Tibial artery (tissue), 4 donors: ENCODE data around the gene COMMD3.

Source experiments
- DNase-seq, 2 donors: peaks; one replicate each; pipeline ENCODE4 v3.0.0-alpha.2; 2019
- H3K27ac ChIP-seq, 2 donors: fragments of 200-600 bp; sonication (generic) in 1 of 2; 1 replicate in 1 of 2; 2 replicates in 1 of 2; pipeline ENCODE4 v1.5.1; 2018 to 2019; ENCODE audit warnings: mild to moderate bottlenecking in 1 of 2
- H3K27me3 ChIP-seq, 2 donors: fragments of 200-600 bp; sonication (generic) in 1 of 2; one replicate each; pipeline versions ENCODE4 v1.5.1 to v1.6.0; 2016 to 2019
- H3K36me3 ChIP-seq, 3 donors: fragments of 200-600 bp; sonication (generic) in 2 of 3; one replicate each; pipeline ENCODE4 v1.5.1; 2016 to 2019; ENCODE audit warnings: mild to moderate bottlenecking in 2 of 3
- H3K4me1 ChIP-seq, 4 donors: fragments of 200-600 bp; sonication (generic) in 2 of 4; 1 replicate in 3 of 4; 2 replicates in 1 of 4; pipeline ENCODE4 v1.5.1; 2016 to 2019
- H3K4me3 ChIP-seq, 2 donors: fragments of 200-600 bp; sonication (generic) in 1 of 2; 1 replicate in 1 of 2; 2 replicates in 1 of 2; pipeline ENCODE4 v1.5.1; 2018 to 2019; ENCODE audit warnings: mild to moderate bottlenecking in 2 of 2
- H3K9me3 ChIP-seq, 3 donors: fragments of 200-600 bp; sonication (generic) in 1 of 3; one replicate each; pipeline ENCODE4 v1.5.1; 2016 to 2019
- intact Hi-C: fragments of 100-400 bp; cut with DNase I; formaldehyde crosslinking; loops from one replicate; pipeline ENCODE4 v1.15.0; 2023; ENCODE audit warnings: low total_unique reads
- TF ChIP-seq, protein P1 (sequence below), 2 experiments: fragments of 200-600 bp in 1 of 2; fragments of 450-650 bp in 1 of 2; IDR thresholded peaks; one replicate each; pipeline ENCODE4 v1.5.1; 2017 to 2019; ENCODE audit warnings: antibody characterized with exemption in 2 of 2, mild to moderate bottlenecking in 1 of 2, moderate library complexity in 1 of 2

COMMD3 gene

GRCh38 chr10:22323538-22324305 is 7.5 kb downstream of the COMMD3 start:
- H3K36me3 ChIP-seq: peaks cover 5 to 15% (median 6%) of the 10 kb centered on the region in 3 donors
- H3K9me3 ChIP-seq: no peaks in the 10 kb centered on the region
- peaks cover 0 to 50% (median 28%) of the 10 kb centered on the region in 4 donors for H3K4me1 ChIP-seq
- peaks cover 0 to 4% of the 10 kb centered on the region in 2 donors for H3K27me3 ChIP-seq
- intact Hi-C loops: no loop called here
- TF ChIP-seq, protein P1, sequence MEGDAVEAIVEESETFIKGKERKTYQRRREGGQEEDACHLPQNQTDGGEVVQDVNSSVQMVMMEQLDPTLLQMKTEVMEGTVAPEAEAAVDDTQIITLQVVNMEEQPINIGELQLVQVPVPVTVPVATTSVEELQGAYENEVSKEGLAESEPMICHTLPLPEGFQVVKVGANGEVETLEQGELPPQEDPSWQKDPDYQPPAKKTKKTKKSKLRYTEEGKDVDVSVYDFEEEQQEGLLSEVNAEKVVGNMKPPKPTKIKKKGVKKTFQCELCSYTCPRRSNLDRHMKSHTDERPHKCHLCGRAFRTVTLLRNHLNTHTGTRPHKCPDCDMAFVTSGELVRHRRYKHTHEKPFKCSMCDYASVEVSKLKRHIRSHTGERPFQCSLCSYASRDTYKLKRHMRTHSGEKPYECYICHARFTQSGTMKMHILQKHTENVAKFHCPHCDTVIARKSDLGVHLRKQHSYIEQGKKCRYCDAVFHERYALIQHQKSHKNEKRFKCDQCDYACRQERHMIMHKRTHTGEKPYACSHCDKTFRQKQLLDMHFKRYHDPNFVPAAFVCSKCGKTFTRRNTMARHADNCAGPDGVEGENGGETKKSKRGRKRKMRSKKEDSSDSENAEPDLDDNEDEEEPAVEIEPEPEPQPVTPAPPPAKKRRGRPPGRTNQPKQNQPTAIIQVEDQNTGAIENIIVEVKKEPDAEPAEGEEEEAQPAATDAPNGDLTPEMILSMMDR (IDR thresholded peaks at IDR 0.05): no peak
- no peak overlapping the region for H3K4me3 ChIP-seq
- no peak overlapping the region for H3K27ac ChIP-seq
- DNase-seq: no peak

DNA sequence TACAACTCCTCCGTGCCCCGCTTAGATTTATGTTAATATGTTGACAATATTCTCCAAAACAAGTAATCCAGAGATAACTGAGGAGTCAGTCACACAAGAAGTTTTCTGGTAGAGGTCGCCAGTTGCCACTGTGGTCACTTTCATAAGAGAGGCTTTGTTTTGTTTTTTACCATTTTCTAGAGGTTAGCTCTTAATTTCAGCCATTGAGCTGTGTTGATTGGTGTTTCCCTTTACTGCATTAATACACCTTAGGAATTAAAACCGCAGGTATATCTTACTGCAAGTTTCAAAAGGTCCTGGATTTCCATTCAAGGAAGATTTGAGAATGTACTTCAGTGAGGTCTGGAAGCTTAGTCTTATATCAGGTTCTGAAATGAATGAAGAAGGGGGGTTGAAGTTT is 8.2 kb downstream of the COMMD3 start:
- TF ChIP-seq, protein P1 (IDR thresholded peaks at IDR 0.05): no peak
- H3K27me3 ChIP-seq: peaks cover 0 to 4% of the 10 kb centered on the region in 2 donors
- H3K36me3 ChIP-seq: peaks cover 11 to 22% (median 12%) of the 10 kb centered on the region in 3 donors
- DNase-seq: no peak
- H3K27ac ChIP-seq: no peak overlapping the region
- peak overlapping the region; percentile 53 to 56 for H3K4me3 ChIP-seq
- intact Hi-C loops: no loop called here
- H3K4me1 ChIP-seq: peaks cover 0 to 48% (median 28%) of the 10 kb centered on the region in 4 donors
- H3K9me3 ChIP-seq: no peaks in the 10 kb centered on the region

- Histone ChIP-seq H3K4me3 (peak overlapping the region; percentile 53 to 56), H3K27me3 (peaks cover 0 to 4% of the 10 kb centered on the region in 2 donors), H3K4me1 (peaks cover 0 to 43% (median 28%) of the 10 kb centered on the region in 4 donors), H3K36me3 (peaks cover 16 to 27% (median 16%) of the 10 kb centered on the region in 3 donors), H3K27ac (peak overlapping the region; percentile 52 to 67), H3K9me3 (no peaks in the 10 kb centered on the region)
- intact Hi-C loops: no loop called here
- TF ChIP-seq, protein P1 (IDR thresholded peaks at IDR 0.05): no peak
- DNase-seq: no peak
These were observed 8.7 kb downstream of the COMMD3 start for GRCh38 chr10:22324893-22325271.

- peaks cover 20 to 28% (median 23%) of the 10 kb centered on the region in 3 donors for H3K36me3 ChIP-seq
- peak overlapping the region; percentile 53 to 56 for H3K4me3 ChIP-seq
- H3K9me3 ChIP-seq: no peaks in the 10 kb centered on the region
- intact Hi-C loops: no loop called here
- TF ChIP-seq, protein P1 (IDR thresholded peaks at IDR 0.05): no peak
- H3K4me1 ChIP-seq: peaks cover 0 to 41% (median 28%) of the 10 kb centered on the region in 4 donors
- peak; percentile 55 to 82 for DNase-seq
- peak overlapping the region; percentile 52 to 67 for H3K27ac ChIP-seq
- peaks cover 0 to 4% of the 10 kb centered on the region in 2 donors for H3K27me3 ChIP-seq
These were observed 9.3 kb downstream of the COMMD3 start for GRCh38 chr10:22325272-22326144.

DNA sequence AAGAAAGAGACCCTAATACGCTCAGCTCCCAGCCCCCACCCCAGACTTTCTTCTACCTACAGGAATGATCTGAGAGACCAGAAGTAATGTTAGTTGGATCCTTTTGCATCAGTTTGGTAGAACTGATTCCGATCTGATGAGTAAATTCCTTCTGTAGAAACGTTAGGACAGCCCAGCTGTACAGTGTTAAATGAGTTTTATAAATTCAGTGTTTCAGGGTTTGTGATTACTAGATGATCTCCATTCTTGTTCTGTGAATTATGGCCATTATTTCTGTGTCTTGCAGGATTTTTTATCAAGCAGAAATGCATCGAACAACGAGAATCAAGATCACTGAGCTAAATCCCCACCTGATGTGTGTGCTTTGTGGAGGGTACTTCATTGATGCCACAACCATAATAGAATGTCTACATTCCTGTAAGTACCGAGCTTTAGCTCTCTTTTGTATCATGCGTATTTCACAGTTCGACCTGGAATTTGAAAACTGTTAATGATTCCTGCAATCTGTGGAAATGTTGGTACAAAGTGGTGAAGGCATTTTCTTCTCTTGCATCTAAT is 10.0 kb downstream of the COMMD3 start:
- TF ChIP-seq, protein P1 (IDR thresholded peaks at IDR 0.05): no peak
- peaks cover 0 to 41% (median 28%) of the 10 kb centered on the region in 4 donors for H3K4me1 ChIP-seq
- peaks cover 20 to 28% (median 23%) of the 10 kb centered on the region in 3 donors for H3K36me3 ChIP-seq
- peaks cover 0 to 4% of the 10 kb centered on the region in 2 donors for H3K27me3 ChIP-seq
- peak overlapping the region; percentile 53 to 56 for H3K4me3 ChIP-seq
- H3K9me3 ChIP-seq: no peaks in the 10 kb centered on the region
- H3K27ac ChIP-seq: peak overlapping the region; percentile 52 to 67
- DNase-seq: no peak
- intact Hi-C loops: no loop called here
